Adrenal gland (tissue), 12 donors: Measurements from ENCODE around the gene SV2A. TPM values are rescaled to one million over a fixed set of nuclear protein-coding genes. Genes with fewer than 3 reads are reported as not detected.

Experiments used
- DNase-seq, 7 donors: peaks; one replicate each; pipeline ENCODE4 v3.0.0-alpha.2; 2019 to 2020
- H3K27ac ChIP-seq, 5 donors: fragments of 200-600 bp; sonication (generic) in 4 of 5; 1 replicate in 3 of 5; 2 replicates in 2 of 5; pipeline versions ENCODE4 v1.5.1 to v1.8.0; 2016 to 2020; ENCODE audit warnings: mild to moderate bottlenecking in 1 of 5
- H3K27me3 ChIP-seq: fragments of 200-600 bp; 2 replicates; pipeline ENCODE4 v1.8.0; 2021
- H3K36me3 ChIP-seq, 2 donors: fragments of 200-600 bp; replicated peaks in 1 of 2; 1 replicate in 1 of 2; 2 replicates in 1 of 2; pipeline versions ENCODE4 v1.5.1 to v1.8.0; 2018 to 2022
- H3K4me1 ChIP-seq, 2 donors: fragments of 200-600 bp; replicated peaks in 1 of 2; 1 replicate in 1 of 2; 2 replicates in 1 of 2; pipeline versions ENCODE4 v1.5.1 to v1.8.0; 2018 to 2021
- H3K4me3 ChIP-seq, 4 donors: fragments of 200-600 bp; sonication (generic) in 3 of 4; one replicate each; pipeline ENCODE4 v1.5.1; 2016 to 2018
- H3K9me3 ChIP-seq, 3 donors: fragments of 200-600 bp; sonication (generic) in 1 of 3; replicated peaks in 1 of 3; 1 replicate in 2 of 3; 2 replicates in 1 of 3; pipeline versions ENCODE4 v1.5.1 to v1.8.0; 2016 to 2021
- CTCF ChIP-seq, 6 experiments: fragments of 450-650 bp in 4 of 6; fragments of 200-600 bp in 2 of 6; sonication (generic) in 1 of 6; IDR thresholded peaks; 1 replicate in 5 of 6; 2 replicates in 1 of 6; pipeline versions ENCODE4 v1.5.1 to v1.8.0; 2016 to 2021; ENCODE audit warnings: antibody characterized with exemption in 6 of 6, mild to moderate bottlenecking in 2 of 6, moderate library complexity in 1 of 6
- POLR2A ChIP-seq, 2 donors: fragments of 450-650 bp; IDR thresholded peaks; one replicate each; pipeline ENCODE4 v1.6.1; 2017; ENCODE audit warnings: antibody characterized with exemption in 2 of 2, mild to moderate bottlenecking in 2 of 2, moderate library complexity in 1 of 2
- WGBS, 4 donors: extraction: QIAGEN DNeasy Blood & Tissue Kit in 2 of 4; methylation state at CpG; one replicate each; pipeline versions ENCODE4 v1.1.5 to v1.1.7; 2013 to 2017; 5-methylcytosine and 5-hydroxymethylcytosine counted together
- intact Hi-C, 2 donors: fragments of 100-400 bp; cut with DNase I; formaldehyde crosslinking; loops; one replicate each; pipeline versions ENCODE4 v1.14.1 to v1.15.0; 2022 to 2023
- polyA plus RNA-seq, 3 donors: library from polyadenylated mRNA; stranded (reverse); fragments of 200-250 nt in 2 of 3; fragments of 350-450 nt in 1 of 3; fragmentation: Illumina TruSeq in 1 of 3; extraction: RNeasy Lipid Tissue Mini Kit (QIAGEN cat#74804) in 1 of 3; gene quantifications; one replicate each; pipeline ENCODE4 v1.2.3, GENCODE V29; 2013 to 2014
- total RNA-seq, 9 donors: library from RNA; depleted of rRNA in 4 of 9; stranded (reverse); fragments of >200 nt in 4 of 9; fragments of 120-200 nt in 1 of 9; fragmentation: NEBNext Ultra II Directional in 1 of 9; extraction: Animal tissue kit (Norgen Biotek cat#: 25700) in 1 of 9; gene quantifications; one replicate each; pipeline versions ENCODE4 v1.1.0 to v1.2.4, GENCODE V29; 2013 to 2023
- donor health status: healthy with polysubstance abuse.
- donor health status: Bipolar disorder and iron deficiency.
- donor health status: DM: yes; HTN: yes; CAD: no.
- donor health status: DM: no; HTN: no; CAD: no.
- donor health status: DM: no; HTN: no; CAD: no.
- donor health status: DM: yes; HTN: yes; CAD: no.

SV2A gene
- total and polyA plus RNA-seq, 12 donors = 2.8 to 31.8 (median 10.6) TPM

- intact Hi-C loops = no loop called here
- no peaks in the 10 kb centered on the region for H3K27me3 ChIP-seq
- H3K9me3 ChIP-seq = no peaks in the 10 kb centered on the region
- no peak for DNase-seq
- H3K4me1 ChIP-seq = peaks cover 0 to 6% of the 10 kb centered on the region in 2 donors
- H3K4me3 ChIP-seq = no peak overlapping the region
- 85 to 93% (median 89%) methylated on average over 3 to 5 of the region's 5 CpGs for WGBS, 4 donors
- no peak overlapping the region for H3K27ac ChIP-seq
- H3K36me3 ChIP-seq = no peaks in the 10 kb centered on the region
- no peak for TF ChIP-seq POLR2A (IDR thresholded peaks at IDR 0.05)
- no peak for TF ChIP-seq CTCF (IDR thresholded peaks at IDR 0.05)
Observed at GRCh38 chr1:149903836-149904491, 13.7 kb downstream of the SV2A start.

GRCh38 chr1:149899460-149900284 lies 18.0 kb downstream of the SV2A start, which contains the start of gene BOLA1:
TSS of gene BOLA1 (plus strand) at chr1:149899568. CDS start at chr1:149900060, 492 bp downstream.
- Histone ChIP-seq H3K4me1 (peaks cover 0 to 6% of the 10 kb centered on the region in 2 donors), H3K4me3 (peak within 1 kb of the TSS in 3 of 4 donors; percentile 30 to 74 (median 50)), H3K9me3 (no peaks in the 10 kb centered on the region), H3K36me3 (no peaks in the 10 kb centered on the region), H3K27ac (peak within 1 kb of the TSS; percentile 29 to 94 (median 64)), H3K27me3 (no peaks in the 10 kb centered on the region)
- DNase-seq = peak; percentile 92 to 97 (median 95)
- intact Hi-C loops = no loop called here
- 3 to 29% (median 8%) methylated on average over 10 to 65 of the region's 65 CpGs for WGBS, 4 donors
- TF ChIP-seq CTCF (IDR thresholded peaks at IDR 0.05) (no peak), POLR2A (IDR thresholded peaks at IDR 0.05) (peak; percentile 61 to 92)

- DNase-seq = peak in 2 of 7 donors; percentile 7 to 13
- Histone ChIP-seq H3K9me3 (no peaks in the 10 kb centered on the region), H3K36me3 (no peaks in the 10 kb centered on the region), H3K4me1 (peaks cover 0 to 6% of the 10 kb centered on the region in 2 donors), H3K4me3 (no peak overlapping the region), H3K27me3 (no peaks in the 10 kb centered on the region), H3K27ac (no peak overlapping the region)
- TF ChIP-seq POLR2A (IDR thresholded peaks at IDR 0.05) (no peak), CTCF (IDR thresholded peaks at IDR 0.05) (no peak)
- intact Hi-C loops = no loop called here
- 86 to 93% (median 91%) methylated on average over 4 of the region's 4 CpGs for WGBS, 4 donors
Observed at GRCh38 chr1:149896575-149896974, 21.1 kb downstream of the SV2A start.

- intact Hi-C loops = no loop called here
- WGBS, 4 donors = 18 to 27% (median 20%) methylated on average over 6 of the region's 6 CpGs
- no peak for TF ChIP-seq POLR2A (IDR thresholded peaks at IDR 0.05)
Observed at GRCh38 chr1:149888999-149889289, 28.7 kb downstream of the SV2A start.

More at GRCh38 chr1:149888999-149889289, 28.7 kb downstream of the SV2A start:
- Histone ChIP-seq H3K4me1 (peaks cover 9 to 15% of the 10 kb centered on the region in 2 donors), H3K9me3 (no peaks in the 10 kb centered on the region), H3K36me3 (no peaks in the 10 kb centered on the region), H3K4me3 (peak overlapping the region in 1 of 4 donors; percentile 81), H3K27me3 (no peaks in the 10 kb centered on the region), H3K27ac (peak overlapping the region; percentile 95 to 100 (median 99))
- peak; percentile 37 to 82 (median 52) for DNase-seq
